LNCaP clone FGC (cell line): ENCODE measurements around the gene SPAG6.

Experiments used
- DNase-seq: peaks from one replicate; pipeline ENCODE4 v3.0.0-alpha.2; 2011; ENCODE audit warnings: low read depth
- H3K4me3 ChIP-seq: 2 replicates; pipeline ENCODE4 v1.5.1; 2011; ENCODE audit warnings: mild to moderate bottlenecking, low read depth, low read length, control low read depth
- TF ChIP-seq, protein P1 (sequence below): IDR thresholded peaks from 2 replicates; pipeline ENCODE4 v1.5.1; 2012; ENCODE audit warnings: mild to moderate bottlenecking; ENCODE audit not compliant: control insufficient read depth, insufficient read depth; ENCODE audit errors: extremely low read depth

SPAG6 gene

DNA sequence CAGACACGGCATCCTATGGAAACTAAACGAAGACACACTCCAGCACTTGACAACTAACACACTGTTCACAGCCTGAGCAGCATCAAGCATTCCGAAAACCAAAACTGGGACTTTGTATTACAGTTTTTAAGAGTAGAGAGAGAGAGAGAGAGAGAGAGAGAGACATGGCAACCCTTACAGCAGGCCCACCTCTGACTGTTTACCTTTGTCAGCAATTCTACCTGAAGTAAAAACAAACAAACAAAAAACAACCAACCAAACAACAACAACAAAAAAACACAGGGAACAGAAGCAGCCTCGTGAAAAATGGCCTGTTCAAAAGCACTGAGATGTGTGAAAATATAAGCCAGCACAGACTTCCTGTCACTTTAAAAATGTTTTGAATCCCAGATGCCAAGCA lies 118.0 kb downstream of the SPAG6 start:
- no peak overlapping the region for H3K4me3 ChIP-seq
- TF ChIP-seq, protein P1, sequence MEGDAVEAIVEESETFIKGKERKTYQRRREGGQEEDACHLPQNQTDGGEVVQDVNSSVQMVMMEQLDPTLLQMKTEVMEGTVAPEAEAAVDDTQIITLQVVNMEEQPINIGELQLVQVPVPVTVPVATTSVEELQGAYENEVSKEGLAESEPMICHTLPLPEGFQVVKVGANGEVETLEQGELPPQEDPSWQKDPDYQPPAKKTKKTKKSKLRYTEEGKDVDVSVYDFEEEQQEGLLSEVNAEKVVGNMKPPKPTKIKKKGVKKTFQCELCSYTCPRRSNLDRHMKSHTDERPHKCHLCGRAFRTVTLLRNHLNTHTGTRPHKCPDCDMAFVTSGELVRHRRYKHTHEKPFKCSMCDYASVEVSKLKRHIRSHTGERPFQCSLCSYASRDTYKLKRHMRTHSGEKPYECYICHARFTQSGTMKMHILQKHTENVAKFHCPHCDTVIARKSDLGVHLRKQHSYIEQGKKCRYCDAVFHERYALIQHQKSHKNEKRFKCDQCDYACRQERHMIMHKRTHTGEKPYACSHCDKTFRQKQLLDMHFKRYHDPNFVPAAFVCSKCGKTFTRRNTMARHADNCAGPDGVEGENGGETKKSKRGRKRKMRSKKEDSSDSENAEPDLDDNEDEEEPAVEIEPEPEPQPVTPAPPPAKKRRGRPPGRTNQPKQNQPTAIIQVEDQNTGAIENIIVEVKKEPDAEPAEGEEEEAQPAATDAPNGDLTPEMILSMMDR: no peak
- DNase-seq: no peak

DNA sequence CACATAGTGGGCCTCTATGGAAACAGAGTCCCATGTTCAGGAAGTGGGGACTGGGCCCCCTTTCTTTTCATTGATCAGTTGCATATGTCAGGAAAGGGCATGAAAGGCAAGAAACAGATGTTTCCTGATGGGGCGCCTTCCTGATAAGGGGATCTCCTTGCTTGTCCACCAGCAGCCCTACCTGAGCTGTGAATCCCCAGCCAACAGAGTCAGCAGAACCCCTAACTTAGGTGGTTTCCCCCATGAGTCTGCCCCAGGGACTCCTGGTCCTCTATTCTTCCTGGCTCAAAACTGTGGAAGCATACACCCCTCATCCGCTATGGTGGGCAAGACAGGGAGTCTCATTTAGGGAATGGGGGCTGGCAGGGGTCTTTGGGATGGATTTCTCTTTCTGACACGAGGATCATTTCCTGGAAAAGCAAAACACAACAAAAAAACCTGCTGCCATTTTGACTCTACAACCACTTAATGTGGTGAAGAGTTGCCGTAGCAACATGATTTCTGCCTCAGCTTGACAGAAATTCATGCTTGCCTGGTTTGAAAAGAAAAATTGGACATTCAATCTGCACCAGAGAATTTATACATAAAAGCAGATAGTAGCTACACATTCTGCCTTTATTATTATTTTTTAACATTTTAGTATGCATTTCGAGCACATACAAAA lies 119.8 kb downstream of the SPAG6 start:
- no peak overlapping the region for H3K4me3 ChIP-seq
- TF ChIP-seq, protein P1: no peak
- DNase-seq: no peak

DNA sequence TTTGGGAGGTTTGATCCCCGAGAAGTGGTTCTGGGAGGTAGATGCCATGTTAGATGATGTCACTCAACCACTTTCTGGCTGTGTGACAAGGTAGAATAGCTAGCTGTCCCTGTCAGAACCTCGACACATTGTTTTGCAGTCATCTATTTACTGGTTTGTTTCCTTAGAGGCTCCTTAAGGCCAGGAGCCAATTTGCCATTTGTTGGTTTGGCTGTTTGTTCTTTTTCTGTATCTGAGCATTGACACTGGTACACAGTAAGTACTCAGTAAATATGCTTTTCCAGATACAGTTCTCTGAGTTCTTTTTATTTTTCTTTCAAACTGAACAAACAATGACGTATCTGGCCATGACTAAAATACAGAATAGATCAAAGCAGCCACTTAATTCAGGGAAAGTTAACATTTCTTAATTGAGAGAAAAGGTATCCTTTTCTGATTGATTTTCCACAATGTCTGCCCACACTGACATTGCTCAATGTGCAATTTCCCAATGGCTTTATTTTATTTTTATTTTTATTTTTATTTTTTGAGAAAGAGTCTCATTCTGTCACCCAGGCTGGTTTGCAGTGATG lies 121.6 kb downstream of the SPAG6 start:
- TF ChIP-seq, protein P1: no peak
- DNase-seq: peak; percentile 99
- H3K4me3 ChIP-seq: no peak overlapping the region
